ENCODE measurements around the gene YEATS2.

GRCh38 chr3:183701744-183702143 is 4.1 kb downstream of the YEATS2 start:
- TF ChIP-seq POLR2A (IDR thresholded peaks at IDR 0.05) (no peak), CTCF (IDR thresholded peaks at IDR 0.05) (no peak)
